H1 (cell line): ENCODE results near the gene ATL3. TPM values are rescaled to one million over a fixed set of nuclear protein-coding genes. Genes with fewer than 3 reads are reported as not detected.

Source experiments
- polyA plus RNA-seq, 7 experiments: library from polyadenylated mRNA; depleted of rRNA in 3 of 7; stranded (reverse) in 5 of 7; unstranded in 2 of 7; fragments of >200 nt in 5 of 7; fragments of 200-250 nt in 2 of 7; gene quantifications; 1 replicate in 5 of 7; 2 replicates in 1 of 7; 4 replicates in 1 of 7; pipeline versions ENCODE4 v1.2.1 to v1.2.3, GENCODE V29; 2011 to 2013; ENCODE audit warnings: missing spikeins in 2 of 7, mixed read lengths in 2 of 7
- total RNA-seq: library from RNA; stranded (reverse); fragmentation: NEBNext Ultra II Directional; extraction: Animal tissue kit (Norgen Biotek cat#: 25700); gene quantifications from 2 replicates; pipeline ENCODE4 v1.2.1, GENCODE V29; 2021
- TF ChIP-seq, protein P1 (sequence below): fragments of 300-600 bp; sonication (generic); IDR thresholded peaks from 2 replicates; pipeline ENCODE4 v1.7.1; 2012; ENCODE audit warnings: low read length, moderate library complexity, mild to moderate bottlenecking, inconsistent platforms; ENCODE audit not compliant: insufficient replicate concordance

Gene ATL3
- total and polyA plus RNA-seq, 2 of the 8 experiments (the other 6 are each of a cell fraction or from before 2014, with no cell fraction given): 7.8 to 24.5 TPM

DNA sequence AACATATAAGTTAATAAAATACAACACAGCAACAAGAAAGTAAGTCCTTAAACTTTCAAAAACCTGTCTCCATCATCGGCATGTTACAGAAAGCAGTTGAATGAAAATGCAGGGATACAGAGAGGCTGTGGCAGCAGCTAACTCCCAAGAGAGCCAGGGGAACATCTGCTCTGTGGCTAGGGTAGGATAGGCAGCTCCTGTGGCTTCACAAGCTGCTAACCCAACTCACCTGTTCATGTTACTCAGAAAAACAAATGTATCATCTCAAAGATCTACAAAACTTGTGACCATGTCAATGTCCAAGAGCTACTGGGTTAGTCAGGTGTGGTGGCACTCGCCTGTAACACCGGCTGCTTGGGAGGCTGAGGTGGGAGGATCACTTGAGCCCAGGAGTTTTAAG is 41.8 kb downstream of the ATL3 start (continued):
- TF ChIP-seq, protein P1, sequence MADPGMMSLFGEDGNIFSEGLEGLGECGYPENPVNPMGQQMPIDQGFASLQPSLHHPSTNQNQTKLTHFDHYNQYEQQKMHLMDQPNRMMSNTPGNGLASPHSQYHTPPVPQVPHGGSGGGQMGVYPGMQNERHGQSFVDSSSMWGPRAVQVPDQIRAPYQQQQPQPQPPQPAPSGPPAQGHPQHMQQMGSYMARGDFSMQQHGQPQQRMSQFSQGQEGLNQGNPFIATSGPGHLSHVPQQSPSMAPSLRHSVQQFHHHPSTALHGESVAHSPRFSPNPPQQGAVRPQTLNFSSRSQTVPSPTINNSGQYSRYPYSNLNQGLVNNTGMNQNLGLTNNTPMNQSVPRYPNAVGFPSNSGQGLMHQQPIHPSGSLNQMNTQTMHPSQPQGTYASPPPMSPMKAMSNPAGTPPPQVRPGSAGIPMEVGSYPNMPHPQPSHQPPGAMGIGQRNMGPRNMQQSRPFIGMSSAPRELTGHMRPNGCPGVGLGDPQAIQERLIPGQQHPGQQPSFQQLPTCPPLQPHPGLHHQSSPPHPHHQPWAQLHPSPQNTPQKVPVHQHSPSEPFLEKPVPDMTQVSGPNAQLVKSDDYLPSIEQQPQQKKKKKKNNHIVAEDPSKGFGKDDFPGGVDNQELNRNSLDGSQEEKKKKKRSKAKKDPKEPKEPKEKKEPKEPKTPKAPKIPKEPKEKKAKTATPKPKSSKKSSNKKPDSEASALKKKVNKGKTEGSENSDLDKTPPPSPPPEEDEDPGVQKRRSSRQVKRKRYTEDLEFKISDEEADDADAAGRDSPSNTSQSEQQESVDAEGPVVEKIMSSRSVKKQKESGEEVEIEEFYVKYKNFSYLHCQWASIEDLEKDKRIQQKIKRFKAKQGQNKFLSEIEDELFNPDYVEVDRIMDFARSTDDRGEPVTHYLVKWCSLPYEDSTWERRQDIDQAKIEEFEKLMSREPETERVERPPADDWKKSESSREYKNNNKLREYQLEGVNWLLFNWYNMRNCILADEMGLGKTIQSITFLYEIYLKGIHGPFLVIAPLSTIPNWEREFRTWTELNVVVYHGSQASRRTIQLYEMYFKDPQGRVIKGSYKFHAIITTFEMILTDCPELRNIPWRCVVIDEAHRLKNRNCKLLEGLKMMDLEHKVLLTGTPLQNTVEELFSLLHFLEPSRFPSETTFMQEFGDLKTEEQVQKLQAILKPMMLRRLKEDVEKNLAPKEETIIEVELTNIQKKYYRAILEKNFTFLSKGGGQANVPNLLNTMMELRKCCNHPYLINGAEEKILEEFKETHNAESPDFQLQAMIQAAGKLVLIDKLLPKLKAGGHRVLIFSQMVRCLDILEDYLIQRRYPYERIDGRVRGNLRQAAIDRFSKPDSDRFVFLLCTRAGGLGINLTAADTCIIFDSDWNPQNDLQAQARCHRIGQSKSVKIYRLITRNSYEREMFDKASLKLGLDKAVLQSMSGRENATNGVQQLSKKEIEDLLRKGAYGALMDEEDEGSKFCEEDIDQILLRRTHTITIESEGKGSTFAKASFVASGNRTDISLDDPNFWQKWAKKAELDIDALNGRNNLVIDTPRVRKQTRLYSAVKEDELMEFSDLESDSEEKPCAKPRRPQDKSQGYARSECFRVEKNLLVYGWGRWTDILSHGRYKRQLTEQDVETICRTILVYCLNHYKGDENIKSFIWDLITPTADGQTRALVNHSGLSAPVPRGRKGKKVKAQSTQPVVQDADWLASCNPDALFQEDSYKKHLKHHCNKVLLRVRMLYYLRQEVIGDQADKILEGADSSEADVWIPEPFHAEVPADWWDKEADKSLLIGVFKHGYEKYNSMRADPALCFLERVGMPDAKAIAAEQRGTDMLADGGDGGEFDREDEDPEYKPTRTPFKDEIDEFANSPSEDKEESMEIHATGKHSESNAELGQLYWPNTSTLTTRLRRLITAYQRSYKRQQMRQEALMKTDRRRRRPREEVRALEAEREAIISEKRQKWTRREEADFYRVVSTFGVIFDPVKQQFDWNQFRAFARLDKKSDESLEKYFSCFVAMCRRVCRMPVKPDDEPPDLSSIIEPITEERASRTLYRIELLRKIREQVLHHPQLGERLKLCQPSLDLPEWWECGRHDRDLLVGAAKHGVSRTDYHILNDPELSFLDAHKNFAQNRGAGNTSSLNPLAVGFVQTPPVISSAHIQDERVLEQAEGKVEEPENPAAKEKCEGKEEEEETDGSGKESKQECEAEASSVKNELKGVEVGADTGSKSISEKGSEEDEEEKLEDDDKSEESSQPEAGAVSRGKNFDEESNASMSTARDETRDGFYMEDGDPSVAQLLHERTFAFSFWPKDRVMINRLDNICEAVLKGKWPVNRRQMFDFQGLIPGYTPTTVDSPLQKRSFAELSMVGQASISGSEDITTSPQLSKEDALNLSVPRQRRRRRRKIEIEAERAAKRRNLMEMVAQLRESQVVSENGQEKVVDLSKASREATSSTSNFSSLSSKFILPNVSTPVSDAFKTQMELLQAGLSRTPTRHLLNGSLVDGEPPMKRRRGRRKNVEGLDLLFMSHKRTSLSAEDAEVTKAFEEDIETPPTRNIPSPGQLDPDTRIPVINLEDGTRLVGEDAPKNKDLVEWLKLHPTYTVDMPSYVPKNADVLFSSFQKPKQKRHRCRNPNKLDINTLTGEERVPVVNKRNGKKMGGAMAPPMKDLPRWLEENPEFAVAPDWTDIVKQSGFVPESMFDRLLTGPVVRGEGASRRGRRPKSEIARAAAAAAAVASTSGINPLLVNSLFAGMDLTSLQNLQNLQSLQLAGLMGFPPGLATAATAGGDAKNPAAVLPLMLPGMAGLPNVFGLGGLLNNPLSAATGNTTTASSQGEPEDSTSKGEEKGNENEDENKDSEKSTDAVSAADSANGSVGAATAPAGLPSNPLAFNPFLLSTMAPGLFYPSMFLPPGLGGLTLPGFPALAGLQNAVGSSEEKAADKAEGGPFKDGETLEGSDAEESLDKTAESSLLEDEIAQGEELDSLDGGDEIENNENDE: no peak
